ENCODE results near the gene COL24A1. TPM values are rescaled to one million over a fixed set of nuclear protein-coding genes. Genes with fewer than 3 reads are reported as not detected.

The COL24A1 gene
- polyA plus RNA-seq, 1 experiment = 2.2 TPM

GRCh38 chr1:86035101-86035500, 121.5 kb downstream of the COL24A1 start:
- H3K9me3 ChIP-seq (ENCODE audit: control insufficient read depth, insufficient read depth, low read length) = no peaks in the 10 kb centered on the region
- DNase-seq (ENCODE audit: low read depth, low spot score) = no peak
- TF ChIP-seq, protein P1, sequence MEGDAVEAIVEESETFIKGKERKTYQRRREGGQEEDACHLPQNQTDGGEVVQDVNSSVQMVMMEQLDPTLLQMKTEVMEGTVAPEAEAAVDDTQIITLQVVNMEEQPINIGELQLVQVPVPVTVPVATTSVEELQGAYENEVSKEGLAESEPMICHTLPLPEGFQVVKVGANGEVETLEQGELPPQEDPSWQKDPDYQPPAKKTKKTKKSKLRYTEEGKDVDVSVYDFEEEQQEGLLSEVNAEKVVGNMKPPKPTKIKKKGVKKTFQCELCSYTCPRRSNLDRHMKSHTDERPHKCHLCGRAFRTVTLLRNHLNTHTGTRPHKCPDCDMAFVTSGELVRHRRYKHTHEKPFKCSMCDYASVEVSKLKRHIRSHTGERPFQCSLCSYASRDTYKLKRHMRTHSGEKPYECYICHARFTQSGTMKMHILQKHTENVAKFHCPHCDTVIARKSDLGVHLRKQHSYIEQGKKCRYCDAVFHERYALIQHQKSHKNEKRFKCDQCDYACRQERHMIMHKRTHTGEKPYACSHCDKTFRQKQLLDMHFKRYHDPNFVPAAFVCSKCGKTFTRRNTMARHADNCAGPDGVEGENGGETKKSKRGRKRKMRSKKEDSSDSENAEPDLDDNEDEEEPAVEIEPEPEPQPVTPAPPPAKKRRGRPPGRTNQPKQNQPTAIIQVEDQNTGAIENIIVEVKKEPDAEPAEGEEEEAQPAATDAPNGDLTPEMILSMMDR (IDR thresholded peaks at IDR 0.05; ENCODE audit: low read depth, low read length) = no peak
- H3K4me3 ChIP-seq (ENCODE audit: low read depth, low read length) = no peak overlapping the region
- ChIA-PET CTCF (interaction anchor here (5.0 kb wide), 1 partner anchor 17 kb away, joined by 54 read pairs; no protein-coding TSS in a partner anchor), POLR2A (no interaction called here)
- H3K27ac ChIP-seq (ENCODE audit: low read depth, low read length) = no peak overlapping the region
- H3K27me3 ChIP-seq (ENCODE audit: control insufficient read depth, insufficient read depth, low read length) = no peaks in the 10 kb centered on the region

GRCh38 chr1:86030180-86030579, 126.4 kb downstream of the COL24A1 start:
- CTCF ChIA-PET = interaction anchor here (0.5 to 5.0 kb wide), 3 partner anchors 12 to 95 kb away, joined by 3 to 54 read pairs (median 22); no protein-coding TSS in a partner anchor
- no peak overlapping the region for H3K27ac ChIP-seq (ENCODE audit: low read depth, low read length)
- H3K4me3 ChIP-seq (ENCODE audit: low read depth, low read length) = no peak overlapping the region
- POLR2A ChIA-PET = no interaction called here
- no peak for DNase-seq (ENCODE audit: low read depth, low spot score)
- 0 out of 2 replicates have a peak, but pooled peaks cover 3% of the 10 kb centered on the region for H3K9me3 ChIP-seq (ENCODE audit: control insufficient read depth, insufficient read depth, low read length)
- TF ChIP-seq, protein P1 (IDR thresholded peaks at IDR 0.05; ENCODE audit: low read depth, low read length) = no peak
- H3K27me3 ChIP-seq (ENCODE audit: control insufficient read depth, insufficient read depth, low read length) = no peaks in the 10 kb centered on the region

- no peaks in the 10 kb centered on the region for H3K9me3 ChIP-seq (ENCODE audit: control insufficient read depth, insufficient read depth, low read length)
- TF ChIP-seq, protein P1 (IDR thresholded peaks at IDR 0.05; ENCODE audit: low read depth, low read length) = peak; percentile 85
- DNase-seq (ENCODE audit: low read depth, low spot score) = no peak
- H3K4me3 ChIP-seq (ENCODE audit: low read depth, low read length) = no peak overlapping the region
- H3K27me3 ChIP-seq (ENCODE audit: control insufficient read depth, insufficient read depth, low read length) = no peaks in the 10 kb centered on the region
- ChIA-PET CTCF (interaction anchor here (0.6 to 4.5 kb wide), 64 partner anchors 9 to 759 kb away, joined by 3 to 54 read pairs (median 4); partner anchors contain the start of genes C1orf52 and ZNHIT6), POLR2A (no interaction called here)
- H3K27ac ChIP-seq (ENCODE audit: low read depth, low read length) = no peak overlapping the region
Measured at GRCh38 chr1:86018283-86018923, 138.2 kb downstream of the COL24A1 start.

DNA sequence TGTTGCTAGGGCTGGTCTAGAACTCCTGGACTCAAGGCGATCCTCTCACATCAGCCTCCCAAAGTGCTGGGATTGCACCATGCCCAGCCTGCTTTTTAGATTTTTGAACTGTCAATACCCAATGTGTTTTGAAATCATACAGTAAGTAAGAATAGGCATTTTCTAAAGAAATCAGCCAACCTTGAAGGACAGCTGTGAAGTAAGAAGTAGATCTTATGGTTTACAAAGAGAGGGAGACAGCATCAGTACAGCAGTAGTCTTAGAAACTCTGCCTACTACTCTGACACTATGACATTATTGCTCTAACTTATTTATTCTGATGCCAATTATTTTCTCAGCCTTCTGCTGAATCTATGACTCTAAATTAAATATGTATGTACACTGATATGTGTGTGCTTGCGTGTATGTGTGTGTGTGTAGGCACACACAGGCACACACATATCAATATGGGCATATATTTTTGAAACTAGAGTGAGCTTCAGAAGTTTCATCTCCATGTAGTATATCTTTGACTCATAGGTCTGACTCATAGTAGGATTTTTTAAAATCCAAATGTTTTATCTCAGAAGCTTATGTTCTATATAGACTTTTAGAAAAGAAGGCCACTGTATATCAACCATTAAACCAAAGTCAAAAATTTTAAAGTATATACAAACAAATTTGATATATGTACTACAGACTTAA, 140.4 kb downstream of the COL24A1 start:
- DNase-seq (ENCODE audit: low read depth, low spot score) = no peak
- TF ChIP-seq, protein P1 (IDR thresholded peaks at IDR 0.05; ENCODE audit: low read depth, low read length) = no peak
- Histone ChIP-seq H3K27me3 (ENCODE audit: control insufficient read depth, insufficient read depth, low read length) (no peaks in the 10 kb centered on the region), H3K27ac (ENCODE audit: low read depth, low read length) (no peak overlapping the region), H3K4me3 (ENCODE audit: low read depth, low read length) (no peak overlapping the region), H3K9me3 (ENCODE audit: control insufficient read depth, insufficient read depth, low read length) (no peaks in the 10 kb centered on the region)
- ChIA-PET POLR2A (no interaction called here), CTCF (interaction anchor here (0.9 to 4.5 kb wide), 6 partner anchors 10 to 308 kb away, joined by 3 to 40 read pairs (median 8); partner anchors contain the start of gene ZNHIT6)

GRCh38 chr1:86015375-86015774, 141.2 kb downstream of the COL24A1 start:
- ChIA-PET POLR2A (no interaction called here), CTCF (interaction anchor here (0.6 to 4.5 kb wide), 4 partner anchors 26 to 136 kb away, joined by 3 to 40 read pairs (median 4); no protein-coding TSS in a partner anchor)
- no peaks in the 10 kb centered on the region for H3K9me3 ChIP-seq (ENCODE audit: control insufficient read depth, insufficient read depth, low read length)
- no peak for DNase-seq (ENCODE audit: low read depth, low spot score)
- no peak overlapping the region for H3K27ac ChIP-seq (ENCODE audit: low read depth, low read length)
- no peaks in the 10 kb centered on the region for H3K27me3 ChIP-seq (ENCODE audit: control insufficient read depth, insufficient read depth, low read length)
- H3K4me3 ChIP-seq (ENCODE audit: low read depth, low read length) = no peak overlapping the region
- TF ChIP-seq, protein P1 (IDR thresholded peaks at IDR 0.05; ENCODE audit: low read depth, low read length) = no peak
